ENCODE results near the gene OR1I1.

The OR1I1 gene

DNA sequence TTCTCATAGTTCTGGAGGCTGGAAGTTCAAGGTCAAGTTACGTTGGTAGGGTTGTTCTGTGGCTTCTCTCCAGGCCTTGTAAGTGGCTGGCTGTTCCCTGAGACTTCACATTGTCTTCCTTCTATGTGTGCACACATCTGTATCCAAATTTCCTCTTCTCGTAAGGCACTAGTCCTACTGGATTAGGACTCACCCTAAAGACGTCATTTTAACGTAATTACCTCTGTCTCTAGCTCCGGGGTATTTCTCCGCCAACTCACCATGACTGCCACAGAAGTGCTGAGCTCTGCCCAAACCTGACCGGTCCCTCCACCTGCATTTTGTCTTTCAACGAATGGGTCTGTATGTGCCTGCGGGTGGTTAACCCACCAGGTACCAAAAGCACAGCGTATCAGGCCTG lies 16.4 kb downstream of the OR1I1 start:
- no peak for DNase-seq (ENCODE audit: low read depth in 2 of 3, low spot score in 1 of 3)

DNA sequence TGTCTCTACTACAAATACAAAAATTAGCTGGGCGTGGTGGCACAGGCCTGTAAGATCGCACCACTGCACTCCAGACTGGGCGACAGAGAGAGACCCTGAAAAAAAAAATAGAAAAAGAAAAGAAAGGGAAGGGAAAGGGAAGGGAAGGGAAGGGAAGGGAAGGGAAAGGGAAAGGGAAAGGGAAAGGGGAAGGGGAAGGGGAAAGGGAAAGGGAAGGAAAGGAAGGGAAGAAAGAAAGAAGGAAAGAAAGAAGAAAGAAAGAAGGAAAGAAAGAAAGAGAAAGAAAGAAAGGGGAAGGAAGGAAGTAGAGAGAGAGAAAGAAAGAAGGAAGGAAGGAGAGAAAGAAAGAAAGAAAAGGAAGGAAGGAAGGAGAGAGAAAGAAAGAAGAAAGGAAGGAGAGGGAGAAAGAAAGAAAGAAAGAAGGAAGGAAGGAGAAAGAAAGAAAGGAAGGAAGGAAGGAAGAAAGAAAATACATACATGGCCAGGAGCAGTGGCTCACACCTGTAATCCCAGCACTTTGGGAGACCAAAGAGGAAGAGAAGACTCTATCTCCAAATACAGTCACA lies 17.1 kb downstream of the OR1I1 start:
- DNase-seq (ENCODE audit: low read depth in 2 of 3, low spot score in 1 of 3), result no peak

DNA sequence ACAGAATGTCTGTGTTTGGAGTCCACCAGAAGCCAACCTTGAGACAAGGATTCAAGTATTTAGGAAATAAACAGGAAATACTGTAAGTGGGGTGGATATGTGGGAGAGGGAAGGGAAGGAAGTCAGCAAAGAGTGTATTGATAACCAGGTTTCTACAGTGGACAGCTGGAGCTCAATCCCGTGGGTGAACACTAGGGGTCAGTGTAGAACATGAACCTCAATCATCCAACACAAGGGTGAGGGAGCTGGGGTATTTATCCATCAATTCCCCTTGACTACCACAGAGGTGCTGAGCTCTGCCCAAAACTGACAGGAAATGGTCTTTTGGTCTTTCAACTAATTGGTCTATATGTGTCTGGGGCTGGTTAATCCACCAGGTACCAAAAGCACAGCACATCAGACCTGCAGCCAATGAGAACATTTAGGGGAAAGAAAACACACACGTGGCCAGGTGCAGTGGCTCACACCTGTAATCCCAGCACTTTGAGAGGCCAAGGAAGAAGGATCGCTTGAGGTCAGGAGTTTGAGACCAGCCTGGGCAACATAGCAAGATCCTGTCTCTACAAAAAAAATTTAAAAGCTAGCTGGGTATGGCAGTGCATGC lies 19.6 kb downstream of the OR1I1 start:
- peak; percentile 33 to 72 (median 39) for DNase-seq (ENCODE audit: low read depth in 2 of 3, low spot score in 1 of 3)

DNA sequence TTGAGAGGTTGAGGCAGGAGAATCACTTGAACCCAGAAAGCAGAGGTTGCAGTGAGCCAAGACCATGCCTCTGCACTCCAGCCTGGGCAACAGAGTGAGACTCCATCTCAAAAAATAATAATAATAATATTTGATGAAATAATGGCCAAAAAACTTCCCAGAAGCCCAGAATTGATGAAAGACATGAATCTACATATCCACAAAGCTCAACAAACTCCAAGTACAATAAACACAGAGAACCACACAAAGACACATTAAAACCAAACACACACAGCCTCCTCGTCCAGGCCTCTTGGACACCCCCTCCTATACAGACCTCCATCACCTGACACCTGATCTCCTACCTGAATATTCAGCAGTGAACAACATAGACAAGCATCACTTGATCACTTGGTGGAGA lies 22.0 kb downstream of the OR1I1 start:
- DNase-seq (ENCODE audit: low read depth in 2 of 3, low spot score in 1 of 3), result no peak

DNA sequence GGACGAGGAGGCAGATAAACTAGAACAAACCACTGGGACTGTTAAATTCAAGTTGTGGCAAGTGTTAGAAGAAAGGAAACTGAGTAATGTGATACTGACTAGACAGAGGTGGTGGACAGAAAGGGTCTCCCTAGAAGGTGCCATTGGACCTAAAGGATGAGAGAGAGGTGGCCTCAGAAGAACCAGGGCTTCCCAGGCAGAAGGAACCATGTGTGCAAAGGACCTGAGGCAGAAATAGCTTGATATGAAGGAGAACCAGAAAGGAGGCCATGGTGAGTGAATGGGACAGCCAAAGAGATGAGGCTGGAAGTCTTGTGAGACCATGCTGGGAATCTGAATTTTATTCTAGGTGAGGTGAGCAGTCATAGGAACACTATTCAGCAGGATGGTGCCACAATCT lies 22.4 kb downstream of the OR1I1 start:
- no peak for DNase-seq (ENCODE audit: low read depth in 2 of 3, low spot score in 1 of 3)

DNA sequence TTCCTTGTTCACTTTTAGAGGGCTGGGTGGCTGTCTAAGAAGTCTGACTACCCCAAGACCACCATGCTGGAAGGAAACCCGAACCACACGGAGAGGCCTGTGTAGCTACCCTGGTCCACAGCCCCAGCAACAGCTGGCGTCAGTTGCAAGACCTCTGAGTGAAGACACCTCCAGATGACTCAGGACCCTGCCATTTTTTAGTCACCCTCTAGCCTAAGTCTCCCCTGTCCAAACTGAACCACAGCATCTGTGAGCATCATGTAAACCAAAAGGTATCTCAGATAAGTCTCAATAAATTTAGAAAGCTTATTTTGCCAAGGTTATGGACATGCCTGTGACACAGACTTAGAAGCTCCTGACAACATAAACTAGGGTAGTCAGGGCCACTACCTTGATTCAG lies 23.0 kb downstream of the OR1I1 start:
- no peak for DNase-seq (ENCODE audit: low read depth in 2 of 3, low spot score in 1 of 3)

DNA sequence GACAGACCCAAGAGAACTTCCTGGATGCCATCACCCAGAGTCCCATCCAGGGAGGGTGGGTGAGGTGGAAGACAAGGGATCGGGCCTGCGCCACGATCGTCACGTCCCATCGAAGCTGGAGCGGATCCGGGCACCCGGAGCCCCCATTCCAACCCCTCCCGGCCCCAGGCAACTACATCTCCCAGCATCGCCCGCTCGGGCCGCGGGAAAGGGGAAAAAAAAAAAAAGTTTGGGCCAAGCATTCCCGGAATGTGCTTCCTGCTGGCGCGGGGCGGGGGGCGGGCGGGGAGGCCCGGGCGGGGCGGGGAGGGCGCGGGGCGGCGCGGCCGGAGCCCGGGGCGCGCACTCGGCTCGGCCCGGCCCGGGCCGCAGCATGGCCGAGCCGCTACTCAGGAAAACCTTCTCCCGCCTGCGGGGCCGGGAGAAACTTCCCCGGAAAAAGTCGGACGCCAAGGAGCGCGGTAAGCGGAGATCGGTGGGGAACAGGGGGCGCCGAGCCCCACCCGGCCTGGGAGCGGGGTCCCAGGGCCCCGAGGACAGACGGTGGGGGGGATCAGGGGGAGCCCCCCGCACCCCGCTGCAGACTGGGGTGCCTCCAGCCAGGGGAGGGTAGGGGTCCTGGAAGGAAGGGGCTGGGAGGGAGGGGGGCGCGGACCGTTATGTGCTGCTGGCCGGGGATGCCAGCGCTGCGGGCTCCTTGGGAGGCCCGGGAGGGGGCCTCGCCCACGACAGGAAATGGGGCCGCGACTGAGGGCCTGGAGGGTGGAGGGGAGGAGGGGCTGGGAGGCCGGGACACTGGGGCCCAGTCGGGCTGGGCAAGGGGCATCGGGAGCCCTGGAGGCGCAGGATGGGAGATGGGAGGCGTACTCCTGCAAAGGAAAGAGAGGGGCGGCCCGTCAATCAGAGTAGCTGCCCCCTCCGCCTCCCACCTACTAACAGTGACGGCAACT lies 25.3 kb downstream of the OR1I1 start, which contains the start of gene SYDE1:
Gene SYDE1, plus strand, starts transcription at position 341 of the 950 bp plus-strand sequence. Its CDS starts 33 bp downstream, at position 374.
- DNase-seq (ENCODE audit: low read depth in 2 of 3, low spot score in 1 of 3), result peak in 2 of 3 donors; percentile 16 to 23

DNA sequence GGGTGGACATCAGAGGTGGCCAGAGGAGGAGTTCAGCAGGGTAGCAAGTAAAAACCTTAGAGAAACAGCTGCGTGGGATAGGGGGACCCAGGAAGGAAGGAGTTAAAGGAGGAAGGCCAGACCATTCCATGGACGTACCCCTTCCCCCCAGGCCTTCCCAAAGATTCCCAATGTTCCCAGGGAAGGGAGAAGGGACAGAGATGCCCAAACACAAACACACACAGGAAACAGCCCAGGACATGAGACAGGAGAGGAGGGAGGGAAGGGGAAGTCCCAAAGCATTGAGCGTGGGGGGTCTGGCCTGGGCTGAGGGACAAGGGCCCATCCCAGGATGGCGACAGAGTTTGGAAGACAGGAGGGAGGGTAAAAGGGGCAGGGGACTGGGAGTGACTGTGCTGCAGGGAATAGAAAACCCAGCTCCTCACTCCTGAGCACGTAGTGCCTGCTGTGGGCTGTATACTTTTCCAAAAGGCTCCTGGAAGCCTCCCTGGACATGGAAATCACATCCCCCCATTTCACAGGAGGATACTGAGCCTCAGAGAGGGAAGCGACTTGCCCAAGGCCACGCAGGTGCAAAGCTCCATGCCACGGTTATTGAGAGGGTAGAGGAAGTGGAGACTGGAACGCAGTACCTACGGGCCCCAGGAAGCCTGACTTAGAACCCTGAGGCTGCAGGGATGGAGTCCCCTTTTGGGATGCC lies 26.3 kb downstream of the OR1I1 start:
- no peak for DNase-seq (ENCODE audit: low read depth in 2 of 3, low spot score in 1 of 3)

DNA sequence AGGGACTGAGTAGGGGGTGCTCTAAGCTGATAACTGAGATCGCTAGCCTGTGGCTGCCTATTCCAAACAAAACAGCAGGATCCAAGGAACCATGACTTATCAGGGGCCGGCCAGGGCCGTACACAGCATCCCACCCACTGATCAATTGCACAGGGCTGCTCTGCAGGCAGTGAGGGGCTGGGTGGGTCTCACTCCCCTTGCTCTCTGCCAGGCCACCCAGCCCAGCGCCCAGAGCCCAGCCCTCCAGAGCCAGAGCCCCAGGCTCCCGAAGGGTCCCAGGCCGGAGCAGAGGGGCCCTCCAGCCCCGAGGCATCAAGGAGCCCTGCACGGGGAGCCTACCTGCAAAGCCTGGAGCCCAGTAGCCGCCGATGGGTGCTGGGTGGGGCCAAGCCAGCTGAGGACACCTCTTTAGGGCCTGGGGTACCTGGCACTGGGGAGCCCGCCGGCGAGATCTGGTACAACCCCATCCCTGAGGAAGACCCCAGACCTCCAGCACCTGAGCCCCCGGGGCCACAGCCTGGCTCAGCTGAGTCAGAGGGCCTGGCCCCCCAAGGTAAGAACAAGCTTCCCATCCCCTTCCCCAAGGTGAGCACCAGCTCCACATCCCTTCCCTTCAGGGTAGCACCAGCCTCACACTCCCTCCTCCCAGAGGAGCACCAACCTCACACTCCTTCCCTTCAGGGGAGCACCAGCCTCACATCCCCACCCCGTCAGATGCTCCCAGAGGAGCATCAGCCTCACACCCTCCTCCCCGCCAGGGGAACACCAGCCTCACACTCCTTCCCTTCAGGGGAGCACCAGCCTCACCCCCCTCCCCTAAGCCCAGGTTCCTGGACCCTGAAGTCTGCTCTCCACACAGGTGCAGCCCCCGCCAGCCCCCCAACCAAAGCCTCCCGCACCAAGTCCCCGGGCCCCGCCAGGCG lies 27.1 kb downstream of the OR1I1 start:
- no peak for DNase-seq (ENCODE audit: low read depth in 2 of 3, low spot score in 1 of 3)

DNA sequence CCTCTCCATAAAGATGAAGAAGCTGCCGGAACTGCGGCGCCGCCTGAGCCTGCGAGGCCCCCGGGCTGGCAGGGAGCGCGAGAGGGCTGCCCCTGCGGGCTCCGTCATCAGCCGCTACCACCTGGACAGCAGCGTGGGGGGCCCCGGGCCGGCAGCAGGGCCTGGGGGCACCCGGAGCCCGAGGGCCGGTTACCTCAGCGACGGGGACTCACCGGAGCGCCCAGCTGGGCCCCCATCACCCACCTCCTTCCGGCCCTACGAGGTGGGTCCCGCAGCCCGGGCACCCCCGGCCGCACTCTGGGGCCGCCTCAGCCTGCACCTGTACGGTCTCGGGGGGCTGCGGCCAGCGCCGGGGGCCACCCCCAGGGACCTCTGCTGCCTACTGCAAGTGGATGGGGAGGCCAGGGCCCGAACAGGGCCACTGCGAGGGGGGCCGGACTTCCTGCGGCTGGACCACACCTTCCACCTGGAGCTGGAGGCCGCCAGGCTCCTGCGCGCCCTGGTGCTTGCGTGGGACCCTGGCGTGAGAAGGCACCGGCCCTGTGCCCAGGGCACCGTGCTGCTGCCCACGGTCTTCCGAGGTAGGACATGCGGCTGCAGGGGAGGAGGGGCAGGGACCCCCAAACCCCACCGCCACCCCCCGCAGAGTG lies 27.9 kb downstream of the OR1I1 start:
- no peak for DNase-seq (ENCODE audit: low read depth in 2 of 3, low spot score in 1 of 3)

DNA sequence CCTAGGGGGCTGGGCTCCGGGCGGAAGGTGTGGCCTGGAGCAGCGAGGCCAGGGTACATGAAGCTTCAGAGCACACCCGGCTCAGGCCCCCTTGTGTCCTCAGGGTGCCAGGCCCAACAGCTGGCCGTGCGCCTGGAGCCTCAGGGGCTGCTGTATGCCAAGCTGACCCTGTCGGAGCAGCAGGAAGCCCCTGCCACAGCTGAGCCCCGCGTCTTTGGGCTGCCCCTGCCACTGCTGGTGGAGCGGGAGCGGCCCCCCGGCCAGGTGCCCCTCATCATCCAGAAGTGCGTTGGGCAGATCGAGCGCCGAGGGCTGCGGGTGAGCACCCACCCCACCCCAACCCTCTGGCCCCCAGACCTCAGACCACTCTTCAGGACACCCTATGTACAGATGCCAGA lies 28.4 kb downstream of the OR1I1 start:
- no peak for DNase-seq (ENCODE audit: low read depth in 2 of 3, low spot score in 1 of 3)

DNA sequence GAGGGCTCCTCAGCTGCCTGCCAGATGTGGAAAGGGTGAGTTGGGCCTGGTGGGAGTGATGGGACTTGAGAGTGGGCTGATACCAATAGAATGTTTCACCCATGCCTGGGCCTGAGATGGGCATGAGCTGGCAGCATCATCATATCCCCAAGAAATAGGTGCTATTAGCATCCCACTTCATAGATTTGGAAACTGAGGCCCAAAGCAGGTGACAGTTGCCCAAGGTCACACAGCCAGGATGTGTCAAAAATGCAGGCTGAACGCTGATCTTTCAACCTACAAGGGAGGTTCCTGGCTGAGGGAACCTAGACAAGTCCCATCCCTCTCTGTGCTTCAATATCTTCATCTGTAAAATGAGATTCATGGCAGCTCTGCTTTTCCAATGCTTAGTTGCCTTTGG lies 29.7 kb downstream of the OR1I1 start:
- DNase-seq (ENCODE audit: low read depth in 2 of 3, low spot score in 1 of 3), result no peak

DNA sequence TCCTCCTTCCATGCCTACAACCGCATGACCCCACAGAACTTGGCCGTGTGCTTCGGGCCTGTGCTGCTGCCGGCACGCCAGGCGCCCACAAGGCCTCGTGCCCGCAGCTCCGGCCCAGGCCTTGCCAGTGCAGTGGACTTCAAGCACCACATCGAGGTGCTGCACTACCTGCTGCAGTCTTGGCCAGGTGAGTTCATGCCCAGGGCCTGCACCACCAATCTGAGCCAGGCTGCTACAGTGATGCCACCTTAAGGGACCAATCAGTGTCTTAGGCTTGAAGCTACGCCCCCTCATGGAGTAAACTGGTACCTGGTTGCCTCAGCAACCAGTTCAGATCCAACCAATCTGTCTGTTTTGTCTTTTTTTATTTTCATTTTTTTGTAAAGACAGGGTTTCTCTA lies 30.4 kb downstream of the OR1I1 start:
- no peak for DNase-seq (ENCODE audit: low read depth in 2 of 3, low spot score in 1 of 3)

DNA sequence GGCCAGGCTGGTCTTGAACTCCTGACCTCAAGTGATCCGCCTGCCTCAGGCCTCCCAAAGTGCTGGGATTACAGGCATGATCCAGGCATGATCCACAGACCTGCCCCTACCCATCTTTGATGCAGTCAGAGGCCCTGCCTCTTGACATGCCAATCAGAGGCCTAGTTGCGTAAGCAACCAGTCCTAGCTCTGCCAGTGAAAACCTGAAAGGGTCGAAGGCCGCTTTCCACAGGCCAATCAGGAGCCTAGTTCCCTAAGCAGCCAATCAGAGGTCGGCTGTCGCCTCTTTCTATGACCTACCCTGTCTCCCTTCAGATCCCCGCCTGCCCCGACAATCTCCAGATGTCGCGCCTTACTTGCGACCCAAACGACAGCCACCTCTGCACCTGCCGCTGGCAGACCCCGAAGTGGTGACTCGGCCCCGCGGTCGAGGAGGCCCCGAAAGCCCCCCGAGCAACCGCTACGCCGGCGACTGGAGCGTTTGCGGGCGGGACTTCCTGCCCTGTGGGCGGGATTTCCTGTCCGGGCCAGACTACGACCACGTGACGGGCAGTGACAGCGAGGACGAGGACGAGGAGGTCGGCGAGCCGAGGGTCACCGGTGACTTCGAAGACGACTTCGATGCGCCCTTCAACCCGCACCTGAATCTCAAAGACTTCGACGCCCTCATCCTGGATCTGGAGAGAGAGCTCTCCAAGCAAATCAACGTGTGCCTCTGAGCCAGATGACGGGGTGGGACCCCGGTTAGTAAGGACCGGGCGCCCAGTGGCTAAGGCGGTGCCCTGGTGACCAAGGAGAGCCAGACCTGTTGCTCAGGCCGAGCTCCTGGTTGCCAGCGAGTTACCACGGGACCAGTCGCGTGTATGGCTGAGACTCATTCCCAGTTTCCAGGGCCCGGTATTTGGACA lies 31.5 kb downstream of the OR1I1 start:
- no peak for DNase-seq (ENCODE audit: low read depth in 2 of 3, low spot score in 1 of 3)

DNA sequence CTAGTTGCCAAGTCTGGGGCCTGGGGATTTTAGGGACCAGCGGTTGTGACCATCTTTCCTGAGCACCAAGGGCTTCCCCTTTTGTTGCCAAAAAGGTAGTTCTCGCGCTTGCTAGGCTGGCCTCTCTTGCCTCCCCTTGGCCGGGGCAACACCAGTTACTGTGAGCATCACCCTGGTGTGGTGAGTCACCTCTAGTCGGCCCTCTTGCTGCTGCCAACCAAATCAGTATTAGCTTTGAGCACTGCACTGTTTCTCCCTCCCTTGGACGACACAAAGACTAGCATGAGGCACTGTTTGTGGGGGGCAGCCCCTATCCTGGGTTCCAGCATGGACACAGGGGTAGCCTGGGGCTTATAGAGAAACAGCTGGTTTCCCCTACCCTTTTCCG lies 32.1 kb downstream of the OR1I1 start:
- no peak for DNase-seq (ENCODE audit: low read depth in 2 of 3, low spot score in 1 of 3)

DNA sequence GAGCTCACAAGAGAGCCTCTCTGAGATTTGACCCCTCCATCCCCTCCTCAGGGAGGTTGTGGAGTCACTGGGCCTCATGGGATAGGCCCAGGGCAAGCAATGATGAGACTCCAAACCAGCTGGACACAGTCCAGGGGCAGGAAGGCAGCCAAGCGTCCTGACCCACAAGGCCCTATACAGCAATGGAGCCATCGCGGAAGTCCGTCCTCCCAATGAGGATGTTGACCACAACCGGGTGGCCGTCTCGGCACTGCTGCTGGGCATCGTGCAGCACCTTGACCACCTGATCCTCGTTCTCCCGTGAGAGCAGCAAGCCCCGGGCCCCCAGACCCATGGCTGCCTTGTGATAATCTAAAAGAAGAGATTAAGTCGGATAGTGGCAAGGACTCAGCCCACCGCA lies 33.1 kb downstream of the OR1I1 start:
- no peak for DNase-seq (ENCODE audit: low read depth in 2 of 3, low spot score in 1 of 3)

DNA sequence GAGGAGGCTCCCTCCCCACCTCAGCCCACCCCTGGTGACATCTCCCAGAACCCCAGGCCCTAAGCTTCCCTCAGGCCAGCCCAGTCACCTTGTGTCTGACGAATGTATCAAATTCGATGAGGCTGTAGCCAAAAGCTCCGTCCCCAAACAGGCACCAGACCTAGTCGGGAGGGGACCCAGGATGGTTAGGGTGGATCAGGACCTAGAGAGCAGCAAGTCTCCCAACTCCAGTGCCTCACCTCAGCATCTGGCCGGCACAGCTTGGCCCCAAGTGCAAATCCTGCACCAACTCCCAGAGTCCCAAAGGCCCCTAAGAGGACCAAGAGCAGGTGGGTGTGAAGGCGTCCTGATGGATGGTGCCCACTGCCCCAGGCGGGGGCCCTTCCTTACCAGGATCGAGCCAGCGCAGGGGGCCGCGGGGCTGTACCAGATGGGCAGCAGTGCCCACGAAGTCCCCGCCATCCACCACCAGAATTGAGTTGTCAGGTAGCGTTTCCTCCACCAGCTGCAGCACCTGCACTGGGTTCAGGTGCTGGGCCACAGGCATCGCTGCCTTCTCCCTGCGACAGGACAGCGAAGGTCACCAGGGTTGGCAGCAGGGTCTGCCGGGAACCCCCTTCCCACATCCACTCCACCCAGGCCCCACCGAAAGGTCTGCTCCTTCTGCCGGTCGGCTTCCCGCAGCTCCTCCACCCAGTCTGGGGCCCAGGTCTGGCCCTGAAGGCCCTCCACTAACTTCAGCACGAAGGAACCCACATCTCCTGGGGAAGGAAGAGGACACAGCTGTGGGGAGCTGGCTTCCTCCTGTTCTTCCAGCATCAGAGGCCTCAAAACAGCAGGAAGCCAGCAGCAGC lies 34.0 kb downstream of the OR1I1 start:
- no peak for DNase-seq (ENCODE audit: low read depth in 2 of 3, low spot score in 1 of 3)

DNA sequence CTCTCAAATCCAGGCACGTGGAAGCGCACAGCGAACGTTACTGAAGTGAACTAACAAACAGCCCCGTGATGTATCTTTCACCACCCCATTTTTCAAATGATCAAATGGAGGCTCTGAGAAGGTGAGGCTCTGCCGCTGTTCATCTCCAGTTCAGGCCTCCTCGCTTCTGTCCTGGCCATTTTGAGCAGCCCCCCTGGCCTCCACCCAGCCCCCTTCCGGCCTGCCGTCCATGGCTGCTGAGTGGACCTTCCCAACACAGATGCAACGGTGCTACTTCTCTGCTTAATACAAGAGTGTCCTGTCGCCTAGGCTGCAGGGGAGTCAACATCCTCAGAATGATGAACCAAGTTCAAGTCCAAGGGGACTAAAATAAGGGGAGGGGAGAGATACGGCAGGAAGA lies 34.8 kb downstream of the OR1I1 start:
- no peak for DNase-seq (ENCODE audit: low read depth in 2 of 3, low spot score in 1 of 3)
